Measurements from ENCODE around the gene TTC7B. TPM values are rescaled to one million over a fixed set of nuclear protein-coding genes. Genes with fewer than 3 reads are reported as not detected.

TTC7B gene
- total and polyA plus RNA-seq, 2 donors (not counting 3 experiments of a cell fraction or from before 2014, with no cell fraction given), result 46.8 to 76.5 TPM

GRCh38 chr14:90649083-90649482, 167.1 kb downstream of the TTC7B start:
- BruUV-seq (replicated peaks), result no TSS peak
- H3K4me2 ChIP-seq (ENCODE audit: insufficient read depth, low read length), result no peak overlapping the region
- H2AFZ ChIP-seq (ENCODE audit: low read depth, low read length), result no peak overlapping the region
- no peak for TF ChIP-seq GATA2 (IDR thresholded peaks at IDR 0.05; ENCODE audit: insufficient read depth, insufficient read length, low read depth, low read length)
- ChIA-PET POLR2A (interaction anchor here (1.0 kb wide), 1 partner anchor 252 kb away, joined by 3 read pairs; no protein-coding TSS in a partner anchor), CTCF (interaction anchor here (0.6 to 1.4 kb wide), 4 partner anchors 8 to 232 kb away, joined by 3 to 5 read pairs (median 3); no protein-coding TSS in a partner anchor)
- DNase-seq (ENCODE audit: low read depth, low spot score), result peak; percentile 70
- no peaks in the 10 kb centered on the region for H3K79me2 ChIP-seq (ENCODE audit: control insufficient read depth, insufficient read depth, low read length)
- no peaks in the 10 kb centered on the region for H3K27me3 ChIP-seq (ENCODE audit: control insufficient read depth in 2 of 2, insufficient read depth in 2 of 2, low read length in 2 of 2)
- no peaks in the 10 kb centered on the region for H3K9me3 ChIP-seq (replicated peaks; ENCODE audit: control insufficient read depth, insufficient read depth, low read length)
- no peak overlapping the region for H3K9ac ChIP-seq (replicated peaks; ENCODE audit: extremely low read depth, insufficient read depth, low read length)
- H4K20me1 ChIP-seq (replicated peaks; ENCODE audit: control insufficient read depth, extremely low read depth, insufficient read depth, low read length), result no peaks in the 10 kb centered on the region
- dilution Hi-C loops (cut with MboI; ENCODE audit: extremely low pct_ligation_motif_present, low sequenced_read_pairs), result no loop called here
- H3K9me1 ChIP-seq (replicated peaks; ENCODE audit: control insufficient read depth, extremely low read depth, insufficient read depth, low read length), result no peaks in the 10 kb centered on the region
- no peak overlapping the region for H3K27ac ChIP-seq (ENCODE audit: insufficient read depth, low read depth, low read length)
- no peak overlapping the region for H3K4me3 ChIP-seq (replicated peaks in 1 of 3; ENCODE audit: insufficient read depth in 1 of 3, low read depth in 1 of 3, low read length in 3 of 3)
- peaks cover 4 to 9% of the 10 kb centered on the region in 2 experiments for H3K36me3 ChIP-seq (ENCODE audit: control insufficient read depth in 2 of 2, extremely low read depth in 1 of 2, insufficient read depth in 2 of 2, low read length in 2 of 2)
- peak; percentile 83 for FAIRE-seq
- intact Hi-C loops (cut with micrococcal nuclease), result no loop called here
- peaks cover 7% of the 10 kb centered on the region for H3K4me1 ChIP-seq (ENCODE audit: control insufficient read depth, extremely low read depth, insufficient read depth, low read length)

DNA sequence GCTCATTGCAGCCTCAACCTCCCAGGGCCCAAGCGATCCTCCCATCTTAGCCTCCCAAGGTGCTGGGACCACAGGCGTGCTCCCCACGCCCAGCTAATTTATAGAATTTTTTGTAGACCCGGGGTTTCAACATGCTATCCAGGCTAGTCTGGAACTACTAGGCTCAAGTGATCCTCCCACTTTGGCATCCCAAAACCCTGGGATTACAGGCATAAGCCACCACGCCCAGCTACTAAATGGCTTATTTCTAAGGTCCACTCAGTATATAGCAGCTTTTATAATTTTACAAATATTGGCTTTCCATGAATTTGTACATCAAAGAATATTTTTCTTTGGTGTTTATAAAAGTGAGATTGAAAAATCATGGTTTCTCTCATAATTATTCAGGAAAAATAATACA, 167.8 kb downstream of the TTC7B start:
- FAIRE-seq, result no peak
- H3K9ac ChIP-seq (replicated peaks; ENCODE audit: extremely low read depth, insufficient read depth, low read length), result no peak overlapping the region
- no peak for TF ChIP-seq GATA2 (IDR thresholded peaks at IDR 0.05; ENCODE audit: insufficient read depth, insufficient read length, low read depth, low read length)
- no peak for TF ChIP-seq JUN (IDR thresholded peaks at IDR 0.05; ENCODE audit: borderline replicate concordance, insufficient read depth, insufficient read length, low read depth)
- TF ChIP-seq MYC (IDR thresholded peaks at IDR 0.05; ENCODE audit: low read depth, low read length), result no peak
- TF ChIP-seq POLR2A (IDR thresholded peaks at IDR 0.05; ENCODE audit: low read depth, low read length), result no peak
- no peak for TF ChIP-seq POLR2AphosphoS5 (IDR thresholded peaks at IDR 0.05; ENCODE audit: insufficient read depth, low read depth, low read length)
- TF ChIP-seq EZH2 (IDR thresholded peaks at IDR 0.05; ENCODE audit: borderline replicate concordance, low read depth, low read length, severe bottlenecking), result no peak
- TF ChIP-seq, protein P1, sequence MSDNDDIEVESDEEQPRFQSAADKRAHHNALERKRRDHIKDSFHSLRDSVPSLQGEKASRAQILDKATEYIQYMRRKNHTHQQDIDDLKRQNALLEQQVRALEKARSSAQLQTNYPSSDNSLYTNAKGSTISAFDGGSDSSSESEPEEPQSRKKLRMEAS (IDR thresholded peaks at IDR 0.05; ENCODE audit: insufficient read depth, insufficient read length), result no peak
- TF ChIP-seq CTCF (IDR thresholded peaks at IDR 0.05; ENCODE audit: extremely low read depth in 1 of 2, insufficient read depth in 1 of 2, low read depth in 1 of 2, low read length in 2 of 2), result no peak
- TF ChIP-seq FOS (IDR thresholded peaks at IDR 0.05; ENCODE audit: borderline replicate concordance, insufficient read depth, low read length), result no peak
- no peaks in the 10 kb centered on the region for H3K9me3 ChIP-seq (replicated peaks; ENCODE audit: control insufficient read depth, insufficient read depth, low read length)
- intact Hi-C loops (cut with micrococcal nuclease) (no loop called here), dilution Hi-C loops (cut with MboI; ENCODE audit: extremely low pct_ligation_motif_present, low sequenced_read_pairs) (no loop called here)
- H3K36me3 ChIP-seq (ENCODE audit: control insufficient read depth in 2 of 2, extremely low read depth in 1 of 2, insufficient read depth in 2 of 2, low read length in 2 of 2), result peaks cover 2 to 9% of the 10 kb centered on the region in 2 experiments
- H2AFZ ChIP-seq (ENCODE audit: low read depth, low read length), result no peak overlapping the region
- no peaks in the 10 kb centered on the region for H4K20me1 ChIP-seq (replicated peaks; ENCODE audit: control insufficient read depth, extremely low read depth, insufficient read depth, low read length)
- ChIA-PET POLR2A (interaction anchor here (1.0 kb wide), 1 partner anchor 251 kb away, joined by 3 read pairs; no protein-coding TSS in a partner anchor), CTCF (interaction anchor here (1.1 to 1.4 kb wide), 2 partner anchors 9 to 12 kb away, joined by 3 to 5 read pairs; no protein-coding TSS in a partner anchor)
- H3K4me1 ChIP-seq (ENCODE audit: control insufficient read depth, extremely low read depth, insufficient read depth, low read length), result peaks cover 7% of the 10 kb centered on the region
- no peaks in the 10 kb centered on the region for H3K27me3 ChIP-seq (ENCODE audit: control insufficient read depth in 2 of 2, insufficient read depth in 2 of 2, low read length in 2 of 2)
- DNase-seq (ENCODE audit: low read depth, low spot score), result no peak
- no peak overlapping the region for H3K4me3 ChIP-seq (replicated peaks in 1 of 3; ENCODE audit: insufficient read depth in 1 of 3, low read depth in 1 of 3, low read length in 3 of 3)
- H3K79me2 ChIP-seq (ENCODE audit: control insufficient read depth, insufficient read depth, low read length), result no peaks in the 10 kb centered on the region
- no peaks in the 10 kb centered on the region for H3K9me1 ChIP-seq (replicated peaks; ENCODE audit: control insufficient read depth, extremely low read depth, insufficient read depth, low read length)
- no TSS peak for BruUV-seq (replicated peaks)
- H3K4me2 ChIP-seq (ENCODE audit: insufficient read depth, low read length), result no peak overlapping the region
- no peak overlapping the region for H3K27ac ChIP-seq (ENCODE audit: insufficient read depth, low read depth, low read length)

All from endothelial cell of umbilical vein (primary cell).